ENCODE data around the gene MAST2. TPM values are rescaled to one million over a fixed set of nuclear protein-coding genes. Genes with fewer than 3 reads are reported as not detected.
"Not testable (repeated sequence)": the region's sequence is repeated elsewhere in the genome, so short reads cannot be mapped to it uniquely, and the experiment has no call there.

The MAST2 gene
- total RNA-seq, 1 donor from 2014 or later: 38.1 TPM

GRCh38 chr1:45924736-45925135 is 121.3 kb downstream of the MAST2 start:
- Mint-ChIP-seq H3K4me3 (no peak overlapping the region), H3K27me3 (peaks cover 12% of the 10 kb centered on the region), H3K36me3 (no peaks in the 10 kb centered on the region)

GRCh38 chr1:45925728-45926287 is 122.4 kb downstream of the MAST2 start:
- no peak for TF ChIP-seq CTCF (conservative IDR thresholded peaks at IDR 0.05)
- Mint-ChIP-seq H3K4me3 (no peak overlapping the region), H3K36me3 (no peaks in the 10 kb centered on the region), H3K27ac (no peak overlapping the region), H3K27me3 (peaks cover 12% of the 10 kb centered on the region), H3K9me3 (no peaks in the 10 kb centered on the region), H3K4me1 (ENCODE audit: unreplicated experiment) (peaks cover 26% of the 10 kb centered on the region)
- no peak for DNase-seq (ENCODE audit: extremely low spot score, unreplicated experiment)

More at GRCh38 chr1:45924736-45925135, 121.3 kb downstream of the MAST2 start:
- H3K4me1 Mint-ChIP-seq (ENCODE audit: unreplicated experiment): peaks cover 26% of the 10 kb centered on the region
- DNase-seq (ENCODE audit: extremely low spot score, unreplicated experiment): no peak
- no peak overlapping the region for H3K27ac Mint-ChIP-seq
- H3K9me3 Mint-ChIP-seq: no peaks in the 10 kb centered on the region
- no peak for TF ChIP-seq CTCF (conservative IDR thresholded peaks at IDR 0.05)

GRCh38 chr1:45926330-45926729 is 122.9 kb downstream of the MAST2 start:
- H3K27ac Mint-ChIP-seq: no peak overlapping the region
- no peak overlapping the region for H3K4me3 Mint-ChIP-seq
- peaks cover 26% of the 10 kb centered on the region for H3K4me1 Mint-ChIP-seq (ENCODE audit: unreplicated experiment)

GRCh38 chr1:45927231-45927915 is 124.0 kb downstream of the MAST2 start:
- H3K36me3 Mint-ChIP-seq; DNase-seq (ENCODE audit: extremely low spot score, unreplicated experiment); H3K4me3 Mint-ChIP-seq; H3K9me3 Mint-ChIP-seq; H3K27ac Mint-ChIP-seq: not testable (repeated sequence)
- peaks cover 26% of the 10 kb centered on the region for H3K4me1 Mint-ChIP-seq (ENCODE audit: unreplicated experiment)
- H3K27me3 Mint-ChIP-seq: peaks cover 12% of the 10 kb centered on the region

More at GRCh38 chr1:45926330-45926729, 122.9 kb downstream of the MAST2 start:
- Mint-ChIP-seq H3K9me3 (no peaks in the 10 kb centered on the region), H3K27me3 (peaks cover 12% of the 10 kb centered on the region), H3K36me3 (no peaks in the 10 kb centered on the region)
- no peak for TF ChIP-seq CTCF (conservative IDR thresholded peaks at IDR 0.05)
- DNase-seq (ENCODE audit: extremely low spot score, unreplicated experiment): no peak

- DNase-seq (ENCODE audit: extremely low spot score, unreplicated experiment): no peak
- Mint-ChIP-seq H3K27ac (no peak overlapping the region), H3K4me3 (no peak overlapping the region), H3K4me1 (ENCODE audit: unreplicated experiment) (peaks cover 26% of the 10 kb centered on the region), H3K27me3 (peaks cover 12% of the 10 kb centered on the region), H3K9me3 (no peaks in the 10 kb centered on the region), H3K36me3 (no peaks in the 10 kb centered on the region)
- TF ChIP-seq CTCF (conservative IDR thresholded peaks at IDR 0.05): no peak
Measured at GRCh38 chr1:45928486-45929205, 125.2 kb downstream of the MAST2 start.

GRCh38 chr1:45929257-45929687 is 125.9 kb downstream of the MAST2 start:
- DNase-seq (ENCODE audit: extremely low spot score, unreplicated experiment): no peak
- no peaks in the 10 kb centered on the region for H3K9me3 Mint-ChIP-seq
- H3K36me3 Mint-ChIP-seq: no peaks in the 10 kb centered on the region
- TF ChIP-seq CTCF (conservative IDR thresholded peaks at IDR 0.05): no peak
- H3K27me3 Mint-ChIP-seq: peaks cover 12% of the 10 kb centered on the region
- H3K4me1 Mint-ChIP-seq (ENCODE audit: unreplicated experiment): peaks cover 26% of the 10 kb centered on the region
- no peak overlapping the region for H3K4me3 Mint-ChIP-seq
- no peak overlapping the region for H3K27ac Mint-ChIP-seq
